HEK293 (cell line): ENCODE data around the gene CD59.
A peak's percentile ranks its signal among the peaks of the same experiment; 100 is the strongest.

ENCODE experiments used
- CTCF ChIA-PET: fragments of 350-600 bp; formaldehyde crosslinking; extraction: SDS; loops from one replicate; lab custom pipeline; 2021; ENCODE audit warnings: antibody characterized with exemption; lab: Yijun Ruan, JAX
- POLR2A ChIA-PET: fragments of 300-600 bp; formaldehyde crosslinking; extraction: SDS; loops from one replicate; lab custom pipeline; 2020; ENCODE audit warnings: antibody characterized with exemption, inconsistent platforms; lab: Yijun Ruan, JAX
- H3K27ac ChIP-seq: fragments of 200-500 bp; sonication (Bioruptor generic); 2 replicates; pipeline ENCODE4 v1.5.1; 2014; ENCODE audit warnings: low read depth, low read length, control low read depth, inconsistent platforms; ENCODE audit errors: extremely low read depth
- H3K36me3 ChIP-seq, 2 experiments: fragments of 200-500 bp in 1 of 2; sonication (Bioruptor generic) in 1 of 2; 1 replicate in 1 of 2; 2 replicates in 1 of 2; pipeline ENCODE4 v1.5.1; 2014 to 2017; ENCODE audit warnings: inconsistent platforms in 2 of 2, low read length in 2 of 2; ENCODE audit not compliant: control insufficient read depth in 2 of 2, insufficient read depth in 1 of 2
- H3K4me1 ChIP-seq: fragments of 200-500 bp; sonication (Bioruptor generic); 2 replicates; pipeline ENCODE4 v1.5.1; 2014; ENCODE audit warnings: mild to moderate bottlenecking, low read length, inconsistent platforms; ENCODE audit not compliant: control insufficient read depth, insufficient read depth
- H3K4me3 ChIP-seq: 2 replicates; pipeline ENCODE4 v1.5.1; 2011; ENCODE audit warnings: low read depth, mild to moderate bottlenecking, control low read depth, low read length, moderate library complexity
- H3K9me3 ChIP-seq: fragments of 200-500 bp; sonication (Bioruptor generic); 2 replicates; pipeline ENCODE4 v1.5.1; 2014; ENCODE audit warnings: low read depth, low read length, inconsistent platforms; ENCODE audit not compliant: control insufficient read depth, insufficient read depth
- ATF2 ChIP-seq: fragments of 450-650 bp; formaldehyde crosslinking; IDR thresholded peaks from 2 replicates; pipeline ENCODE4 v1.5.1; 2016; ENCODE audit warnings: missing biosample characterization, missing genetic modification characterization, low read depth
- MZF1 ChIP-seq: fragments of 450-650 bp; formaldehyde crosslinking; IDR thresholded peaks from 2 replicates; pipeline ENCODE4 v1.5.1; 2017; ENCODE audit warnings: missing biosample characterization, missing genetic modification characterization, borderline replicate concordance
- PATZ1 ChIP-seq: fragments of 450-650 bp; formaldehyde crosslinking; IDR thresholded peaks from 2 replicates; pipeline ENCODE4 v1.5.1; 2016; ENCODE audit warnings: missing biosample characterization, missing genetic modification characterization
- SALL2 ChIP-seq: fragments of 450-650 bp; formaldehyde crosslinking; IDR thresholded peaks from 2 replicates; pipeline ENCODE4 v1.5.0; 2017; ENCODE audit warnings: missing biosample characterization, mild to moderate bottlenecking, missing genetic modification characterization, borderline replicate concordance
- TCF7L2 ChIP-seq: IDR thresholded peaks from 2 replicates; pipeline ENCODE4 v1.6.1; 2011; ENCODE audit warnings: low read depth, mild to moderate bottlenecking, inconsistent platforms, low read length, moderate library complexity, borderline replicate concordance
- ZBTB21 ChIP-seq: fragments of 450-650 bp; formaldehyde crosslinking; IDR thresholded peaks from 2 replicates; pipeline ENCODE4 v1.5.1; 2017; ENCODE audit warnings: missing biosample characterization, missing genetic modification characterization
- ZFP3 ChIP-seq: fragments of 450-650 bp; formaldehyde crosslinking; IDR thresholded peaks from 2 replicates; pipeline ENCODE4 v1.5.1; 2016; ENCODE audit warnings: low read depth, missing biosample characterization, missing genetic modification characterization
- ZNF10 ChIP-seq: fragments of 450-650 bp; formaldehyde crosslinking; IDR thresholded peaks from 2 replicates; pipeline ENCODE4 v1.5.1; 2017; ENCODE audit warnings: missing biosample characterization, missing genetic modification characterization
- ZNF114 ChIP-seq: fragments of 450-650 bp; formaldehyde crosslinking; IDR thresholded peaks from 2 replicates; pipeline ENCODE4 v1.5.0; 2017; ENCODE audit warnings: missing biosample characterization, missing genetic modification characterization
- ZNF140 ChIP-seq: fragments of 450-650 bp; formaldehyde crosslinking; IDR thresholded peaks from 2 replicates; pipeline ENCODE4 v1.5.1; 2016; ENCODE audit warnings: missing biosample characterization, missing genetic modification characterization
- ZNF19 ChIP-seq: fragments of 450-650 bp; formaldehyde crosslinking; IDR thresholded peaks from 2 replicates; pipeline ENCODE4; 2016; ENCODE audit warnings: missing biosample characterization, missing genetic modification characterization, low read depth
- ZNF223 ChIP-seq: fragments of 450-650 bp; formaldehyde crosslinking; IDR thresholded peaks from 2 replicates; pipeline ENCODE4 v1.5.1; 2016; ENCODE audit warnings: missing biosample characterization, missing genetic modification characterization
- ZNF26 ChIP-seq: fragments of 450-650 bp; formaldehyde crosslinking; IDR thresholded peaks from 2 replicates; pipeline ENCODE4 v1.5.1; 2016; ENCODE audit warnings: missing biosample characterization, missing genetic modification characterization
- ZNF426 ChIP-seq: fragments of 450-650 bp; formaldehyde crosslinking; IDR thresholded peaks from 2 replicates; pipeline ENCODE4 v1.5.1; 2017; ENCODE audit warnings: missing biosample characterization, missing genetic modification characterization, mild to moderate bottlenecking, inconsistent platforms, moderate library complexity
- ZNF658 ChIP-seq: fragments of 450-650 bp; formaldehyde crosslinking; IDR thresholded peaks from 2 replicates; pipeline ENCODE4; 2016; ENCODE audit warnings: missing biosample characterization, missing genetic modification characterization
- ZNF704 ChIP-seq: fragments of 450-650 bp; formaldehyde crosslinking; IDR thresholded peaks from 2 replicates; pipeline ENCODE4 v1.5.1; 2016; ENCODE audit warnings: missing biosample characterization, missing genetic modification characterization
- ZNF776 ChIP-seq: fragments of 450-650 bp; formaldehyde crosslinking; IDR thresholded peaks from 2 replicates; pipeline ENCODE4 v1.5.0; 2017; ENCODE audit warnings: missing biosample characterization, missing genetic modification characterization, borderline replicate concordance
- ZNF777 ChIP-seq: fragments of 450-650 bp; formaldehyde crosslinking; IDR thresholded peaks from 2 replicates; pipeline ENCODE4 v1.5.1; 2017; ENCODE audit warnings: missing biosample characterization, missing genetic modification characterization, borderline replicate concordance
- TF ChIP-seq, protein P1 (sequence below): fragments of 450-650 bp; IDR thresholded peaks from 2 replicates; pipeline ENCODE4 v1.5.1; 2018; ENCODE audit warnings: missing biosample characterization, mild to moderate bottlenecking, missing genetic modification characterization
- TF ChIP-seq, protein P2 (sequence below): fragments of 450-650 bp; formaldehyde crosslinking; IDR thresholded peaks from 2 replicates; pipeline ENCODE4 v1.5.1; 2016; ENCODE audit warnings: missing biosample characterization, missing genetic modification characterization

The CD59 gene

DNA sequence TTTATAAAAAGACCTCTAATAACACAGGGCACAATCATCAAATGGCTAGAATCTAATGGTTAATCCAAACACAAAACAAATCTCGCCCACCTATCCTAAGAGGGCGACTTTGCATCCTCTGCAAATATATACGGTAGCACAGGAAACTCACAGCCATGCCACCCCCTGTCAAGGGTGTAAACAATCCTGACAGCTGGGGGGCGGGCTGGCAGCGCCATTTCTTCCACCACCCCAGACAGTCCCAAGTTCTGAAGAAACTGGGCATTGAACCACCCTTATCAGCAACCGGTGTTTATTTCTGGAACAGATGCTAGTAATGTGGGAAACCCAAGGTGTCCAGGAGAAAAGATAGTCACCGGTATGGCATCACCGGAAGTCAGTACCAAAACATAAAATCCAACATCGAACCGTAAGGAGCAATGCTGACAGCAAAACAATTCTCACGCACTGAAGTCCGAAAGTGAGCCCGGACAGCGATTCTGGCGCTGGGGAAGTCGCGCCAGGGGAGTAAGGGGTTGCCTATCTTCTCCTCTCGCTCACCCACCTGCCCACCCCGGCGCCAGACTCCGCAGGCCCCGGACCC is 37.3 kb upstream of the CD59 start (continued):
- no peak for TF ChIP-seq PATZ1 (tag by site-specific recombination)
- TF ChIP-seq ZNF10: 0 out of 2 replicates have a peak, but pooled peaks have one; percentile 47
- TF ChIP-seq, protein P1, sequence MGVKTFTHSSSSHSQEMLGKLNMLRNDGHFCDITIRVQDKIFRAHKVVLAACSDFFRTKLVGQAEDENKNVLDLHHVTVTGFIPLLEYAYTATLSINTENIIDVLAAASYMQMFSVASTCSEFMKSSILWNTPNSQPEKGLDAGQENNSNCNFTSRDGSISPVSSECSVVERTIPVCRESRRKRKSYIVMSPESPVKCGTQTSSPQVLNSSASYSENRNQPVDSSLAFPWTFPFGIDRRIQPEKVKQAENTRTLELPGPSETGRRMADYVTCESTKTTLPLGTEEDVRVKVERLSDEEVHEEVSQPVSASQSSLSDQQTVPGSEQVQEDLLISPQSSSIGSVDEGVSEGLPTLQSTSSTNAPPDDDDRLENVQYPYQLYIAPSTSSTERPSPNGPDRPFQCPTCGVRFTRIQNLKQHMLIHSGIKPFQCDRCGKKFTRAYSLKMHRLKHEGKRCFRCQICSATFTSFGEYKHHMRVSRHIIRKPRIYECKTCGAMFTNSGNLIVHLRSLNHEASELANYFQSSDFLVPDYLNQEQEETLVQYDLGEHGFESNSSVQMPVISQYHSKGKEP (tag by site-specific recombination): no peak
- TF ChIP-seq ZNF114 (tag by site-specific recombination): no peak
- TF ChIP-seq ZBTB21: 0 out of 2 replicates have a peak, but pooled peaks have one; percentile 24
- TF ChIP-seq, all 188 proteins: peak for 11

GRCh38 chr11:33772870-33773269 is 36.6 kb upstream of the CD59 start:
- H3K36me3 ChIP-seq: peaks cover 3 to 21% of the 10 kb centered on the region in 2 experiments; a peak in 2 of 3 replicates
- ChIA-PET CTCF (interaction anchor here (0.6 to 3.1 kb wide), 6 partner anchors 18 to 57 kb away, joined by 3 to 10 read pairs (median 4); no protein-coding TSS in a partner anchor), POLR2A (interaction anchor here (1.3 to 1.6 kb wide), 2 partner anchors 30 to 36 kb away, joined by 6 to 9 read pairs; partner anchors contain the start of gene CD59)
- peaks cover 5% of the 10 kb centered on the region for H3K4me1 ChIP-seq
- no peak overlapping the region for H3K27ac ChIP-seq
- no peaks in the 10 kb centered on the region for H3K9me3 ChIP-seq
- peak overlapping the region; percentile 97 for H3K4me3 ChIP-seq
- TF ChIP-seq ATF2 (tag by site-specific recombination) (no peak), ZFP3 (no peak), ZNF223 (tag by site-specific recombination) (no peak), SALL2 (tag by site-specific recombination) (no peak), ZNF777 (no peak), TCF7L2 (no peak), ZNF426 (tag by site-specific recombination) (no peak), ZNF704 (no peak), ZNF26 (no peak), ZNF658 (tag by site-specific recombination) (no peak), ZNF19 (tag by site-specific recombination) (no peak), ZNF776 (no peak), ZNF140 (tag by site-specific recombination) (no peak), MZF1 (no peak)
- TF ChIP-seq, protein P2, sequence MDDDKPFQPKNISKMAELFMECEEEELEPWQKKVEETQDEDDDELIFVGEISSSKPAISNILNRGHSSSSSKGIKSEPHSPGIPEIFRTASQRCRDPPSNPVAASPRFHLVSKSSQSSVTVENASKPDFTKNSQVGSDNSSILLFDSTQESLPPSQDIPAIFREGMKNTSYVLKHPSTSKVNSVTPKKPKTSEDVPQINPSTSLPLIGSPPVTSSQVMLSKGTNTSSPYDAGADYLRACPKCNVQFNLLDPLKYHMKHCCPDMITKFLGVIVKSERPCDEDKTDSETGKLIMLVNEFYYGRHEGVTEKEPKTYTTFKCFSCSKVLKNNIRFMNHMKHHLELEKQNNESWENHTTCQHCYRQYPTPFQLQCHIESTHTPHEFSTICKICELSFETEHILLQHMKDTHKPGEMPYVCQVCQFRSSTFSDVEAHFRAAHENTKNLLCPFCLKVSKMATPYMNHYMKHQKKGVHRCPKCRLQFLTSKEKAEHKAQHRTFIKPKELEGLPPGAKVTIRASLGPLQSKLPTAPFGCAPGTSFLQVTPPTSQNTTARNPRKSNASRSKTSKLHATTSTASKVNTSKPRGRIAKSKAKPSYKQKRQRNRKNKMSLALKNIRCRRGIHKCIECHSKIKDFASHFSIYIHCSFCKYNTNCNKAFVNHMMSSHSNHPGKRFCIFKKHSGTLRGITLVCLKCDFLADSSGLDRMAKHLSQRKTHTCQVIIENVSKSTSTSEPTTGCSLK (tag by site-specific recombination): no peak
